CD4-positive, alpha-beta T cell treated with Interleukin-4 for 4 hours (primary cell): Measurements from ENCODE around the gene LIN52.

Experiments
- DNase-seq: peaks from one replicate; pipeline ENCODE4 v3.0.0-alpha.2; 2020

The LIN52 gene

DNA sequence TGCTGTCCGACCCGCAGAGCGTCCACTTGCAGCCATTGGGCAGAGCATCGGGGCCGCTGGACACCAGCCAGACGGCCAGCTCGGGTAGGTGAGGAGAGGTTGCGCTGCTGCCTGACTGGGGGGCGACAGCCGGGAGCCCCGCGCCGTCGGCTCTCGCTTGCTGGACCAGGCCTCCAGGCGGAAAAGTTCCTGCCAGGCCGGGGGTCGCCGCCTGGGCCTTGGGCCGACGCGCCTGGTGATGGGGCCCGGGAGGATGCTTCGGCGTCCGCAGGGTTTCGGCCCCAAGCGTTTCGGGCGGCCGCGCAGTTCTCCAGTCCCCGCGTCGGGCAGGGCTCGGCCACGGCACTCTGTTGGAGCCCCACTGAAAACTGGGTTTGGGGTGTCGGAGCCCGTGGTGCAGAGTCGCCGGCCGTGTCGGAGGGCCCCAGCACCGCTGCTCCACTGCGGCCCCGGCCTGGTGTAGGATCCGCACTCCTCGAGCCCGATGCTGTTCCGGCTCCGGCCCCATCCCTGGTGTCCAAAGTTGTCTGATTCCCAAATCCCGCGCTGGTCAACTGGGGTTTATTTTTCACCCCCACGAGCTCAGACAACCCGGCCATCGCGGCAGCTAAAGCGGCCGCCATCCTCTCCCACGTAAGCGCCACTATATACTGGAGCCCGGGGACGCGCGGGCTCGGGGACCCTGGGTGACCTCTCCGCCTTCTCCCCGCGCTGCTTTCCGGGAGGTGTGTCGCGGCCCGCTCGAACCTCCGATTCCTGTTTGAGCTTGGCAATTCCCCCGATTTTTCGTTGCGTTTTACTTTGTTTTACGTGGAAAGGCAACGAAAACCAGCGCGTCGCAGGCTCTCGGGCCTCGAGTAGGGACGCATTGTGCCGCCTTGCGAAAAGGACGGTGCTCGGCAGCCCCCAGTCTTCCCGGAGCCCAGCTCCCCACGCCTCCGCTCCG lies 155.4 kb downstream of the LIN52 start:
- no peak for DNase-seq

DNA sequence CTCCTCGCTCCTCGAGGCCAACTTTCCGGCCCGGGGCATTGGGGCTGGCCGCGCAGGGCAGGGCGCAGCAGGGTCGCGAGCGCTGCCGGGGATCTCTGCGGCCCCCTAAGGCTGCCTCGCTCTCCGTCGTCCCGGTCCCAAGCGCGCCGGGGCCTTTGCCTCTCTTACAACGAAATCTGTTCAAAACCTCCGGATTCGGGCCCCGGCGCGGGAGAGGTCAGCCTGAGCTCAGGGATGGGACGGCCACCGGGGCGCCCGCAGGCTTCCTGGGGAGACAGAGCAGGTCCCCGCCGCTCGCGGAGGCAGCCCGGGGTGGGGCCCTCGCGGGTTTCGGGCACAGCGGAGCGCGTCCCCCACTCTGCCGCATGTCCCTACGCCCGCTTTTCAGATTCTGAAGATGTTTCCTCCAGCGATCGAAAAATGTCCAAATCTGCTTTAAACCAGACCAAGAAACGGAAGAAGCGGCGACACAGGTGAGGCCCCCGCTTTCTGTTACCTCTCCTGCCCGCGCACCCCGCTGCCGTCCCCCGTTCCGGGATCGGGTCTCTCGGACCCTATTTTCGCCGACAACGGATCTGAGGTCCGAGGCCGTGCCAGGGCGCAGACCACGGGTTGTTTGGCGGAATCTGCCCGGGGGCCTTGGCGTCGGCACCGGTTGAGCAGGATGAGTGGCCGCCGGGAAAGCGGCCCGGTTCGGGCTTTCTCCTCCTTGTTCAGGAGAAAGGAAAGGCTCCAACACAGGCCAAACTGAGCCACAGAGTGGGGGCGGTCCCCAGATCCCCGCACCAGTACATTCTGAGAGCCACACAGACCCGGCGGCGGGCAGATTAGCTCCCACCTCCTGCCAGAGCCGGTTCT lies 156.3 kb downstream of the LIN52 start:
- no peak for DNase-seq

DNA sequence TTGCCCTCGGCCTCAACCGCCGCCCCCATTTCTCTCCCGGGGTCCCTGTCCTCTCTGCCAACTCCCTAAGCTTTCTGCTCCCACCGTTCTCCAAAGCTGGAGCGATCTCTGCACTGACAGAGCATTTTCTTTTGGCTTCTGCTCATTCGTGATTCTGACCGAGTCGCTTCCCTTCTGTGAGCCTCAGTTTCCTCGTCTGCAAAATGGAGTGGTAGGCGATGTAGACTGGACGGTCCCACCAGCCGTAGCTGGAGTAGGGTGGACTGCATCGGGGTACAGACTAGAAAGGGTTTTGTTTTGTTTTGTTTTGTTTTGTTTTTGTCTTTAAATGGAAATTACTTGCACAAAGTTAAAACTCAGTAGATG lies 156.9 kb downstream of the LIN52 start:
- DNase-seq, result no peak

DNA sequence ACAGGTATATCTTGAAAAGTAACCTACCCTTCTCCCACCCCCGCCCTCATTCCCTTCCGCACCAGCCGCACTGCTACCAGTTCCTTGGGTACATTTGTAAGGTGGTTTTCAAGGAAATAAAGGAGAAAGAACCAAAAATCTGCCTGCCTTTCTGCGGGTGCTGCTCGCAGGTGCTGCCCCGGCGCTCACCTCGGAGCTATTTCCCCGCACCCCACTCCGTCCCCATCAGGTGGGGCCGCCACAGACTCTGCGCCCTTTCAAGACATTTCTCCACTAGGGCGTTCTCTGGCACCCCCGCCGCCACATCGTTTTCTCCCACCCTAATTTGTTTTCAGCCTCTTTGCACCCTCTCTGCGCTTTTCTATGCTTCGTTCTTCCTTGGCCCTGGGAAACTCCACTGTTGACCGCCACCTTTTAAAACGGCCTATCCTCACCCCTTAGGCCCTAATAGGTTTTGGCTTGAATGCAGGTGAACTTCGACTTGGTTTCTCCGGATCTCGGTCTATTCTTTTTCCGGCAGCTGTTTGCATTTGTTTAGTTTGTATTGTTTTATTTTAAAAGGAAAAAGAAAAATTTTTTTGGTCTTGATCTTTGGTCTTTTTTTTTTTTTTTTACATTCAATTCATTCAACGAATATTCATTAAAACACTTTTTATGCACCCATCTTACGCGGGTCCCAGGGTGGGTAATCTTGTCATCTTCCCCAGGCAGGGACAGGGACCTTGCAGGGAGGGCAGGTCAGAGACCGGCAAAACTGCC lies 157.4 kb downstream of the LIN52 start:
- no peak for DNase-seq

DNA sequence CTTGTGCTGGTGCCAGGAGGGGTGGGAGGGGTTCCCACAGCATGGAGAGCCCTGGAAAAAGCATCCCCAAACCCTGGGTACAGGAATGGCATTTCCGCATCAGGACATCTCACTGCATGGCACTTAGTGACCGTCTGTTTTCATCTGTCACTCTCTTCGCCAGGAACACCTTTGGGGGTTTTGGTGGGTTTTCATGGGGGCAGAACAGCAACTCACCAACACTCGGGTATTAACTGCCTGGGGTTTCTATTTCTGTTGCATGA lies 158.0 kb downstream of the LIN52 start:
- no peak for DNase-seq

DNA sequence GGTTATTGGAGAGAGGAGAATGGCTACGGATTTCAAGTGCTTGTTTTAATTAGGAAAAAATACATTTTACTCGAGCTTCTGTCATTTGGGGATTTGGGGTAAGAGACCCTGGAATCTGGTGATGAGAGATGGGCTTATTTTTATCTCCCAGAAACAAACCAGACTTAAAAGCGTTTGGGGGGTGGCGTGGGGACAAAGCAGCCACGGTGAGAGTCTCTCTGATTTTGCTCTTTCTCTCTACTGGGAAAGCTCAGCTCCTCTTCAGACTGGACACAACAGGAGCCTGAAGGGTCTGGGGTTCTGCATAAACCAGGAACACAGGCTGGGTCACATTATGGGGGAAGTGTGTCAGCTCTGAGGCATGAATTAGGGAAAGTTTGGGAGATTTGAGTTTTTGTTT lies 158.3 kb downstream of the LIN52 start:
- no peak for DNase-seq

DNA sequence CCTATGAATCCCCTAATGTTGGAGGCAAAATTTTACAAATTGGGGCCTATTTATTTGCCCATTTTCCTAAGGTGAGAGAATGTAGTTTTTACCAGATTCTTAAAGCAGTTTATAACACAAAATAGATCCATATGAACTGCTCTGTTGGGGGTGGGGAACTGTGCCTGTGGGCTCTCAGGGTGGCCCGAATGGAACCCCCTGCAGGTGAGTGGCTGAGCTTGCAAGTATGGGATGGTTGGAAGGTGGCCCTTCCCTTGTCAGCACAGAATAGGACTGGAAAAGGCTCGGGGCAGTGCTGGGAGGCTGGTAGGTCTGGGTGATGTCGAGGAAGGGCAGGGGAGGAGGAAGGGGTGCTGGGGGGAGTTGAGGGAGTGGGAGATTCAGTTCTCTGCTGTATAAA lies 159.4 kb downstream of the LIN52 start:
- DNase-seq, result no peak

DNA sequence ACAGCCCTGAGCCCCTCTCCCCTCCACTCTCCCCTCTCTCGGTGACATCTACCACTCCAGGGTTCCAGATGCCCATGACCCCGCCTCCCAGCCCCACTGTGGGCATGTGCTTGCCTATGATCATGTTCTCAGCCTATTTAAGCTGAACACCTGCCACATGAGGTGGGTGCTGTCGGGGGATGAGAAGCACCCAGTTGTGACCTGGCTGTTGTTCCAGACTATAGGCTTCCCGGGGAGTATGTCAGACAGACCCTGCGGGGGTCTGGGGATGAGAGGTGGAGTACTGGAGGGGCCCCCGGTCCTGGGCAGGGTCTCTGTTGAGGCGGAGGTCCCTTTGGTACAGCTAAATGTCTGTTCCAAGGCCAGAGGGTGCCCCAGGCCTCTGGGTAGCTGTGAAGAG lies 160.5 kb downstream of the LIN52 start:
- no peak for DNase-seq

DNA sequence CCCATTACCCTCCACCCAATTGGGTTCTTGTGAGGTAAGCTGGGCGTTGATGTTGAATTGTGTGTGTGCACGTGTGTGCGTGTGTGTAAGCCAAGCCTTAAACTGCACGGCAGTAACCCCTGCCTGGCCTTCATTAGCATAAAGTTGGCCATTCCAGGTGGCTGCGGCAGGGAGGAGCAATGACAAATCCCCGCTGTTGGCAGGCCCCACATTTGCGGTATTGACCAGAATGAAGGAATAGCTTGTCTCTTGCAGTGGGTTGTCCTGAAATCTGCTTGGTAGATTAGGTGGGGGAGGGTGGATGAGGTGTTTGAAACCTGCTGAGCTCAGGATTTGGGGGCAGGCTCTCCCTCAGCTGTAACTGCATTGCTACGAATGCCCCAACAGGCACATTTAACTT lies 161.8 kb downstream of the LIN52 start:
- DNase-seq, result no peak

DNA sequence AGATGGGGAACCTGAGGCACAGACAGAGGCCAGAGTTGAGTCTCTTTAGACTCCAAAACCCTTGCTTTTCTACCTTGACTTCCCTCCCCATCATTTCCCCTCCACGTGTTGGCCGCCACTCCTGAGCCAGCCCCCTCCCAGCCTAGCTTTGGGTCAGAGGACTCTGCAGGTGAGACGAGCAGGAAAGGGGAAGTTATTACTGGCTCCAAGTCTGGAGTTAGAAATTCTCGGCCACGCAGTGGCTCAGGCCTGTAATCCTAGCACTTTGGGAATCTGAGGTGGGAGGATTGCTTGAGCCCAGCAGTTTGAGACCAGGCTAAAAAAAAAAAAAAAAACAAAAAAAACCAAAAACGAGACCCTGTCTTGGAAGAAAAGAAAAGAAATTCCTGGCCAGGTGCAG lies 163.3 kb downstream of the LIN52 start:
- no peak for DNase-seq

DNA sequence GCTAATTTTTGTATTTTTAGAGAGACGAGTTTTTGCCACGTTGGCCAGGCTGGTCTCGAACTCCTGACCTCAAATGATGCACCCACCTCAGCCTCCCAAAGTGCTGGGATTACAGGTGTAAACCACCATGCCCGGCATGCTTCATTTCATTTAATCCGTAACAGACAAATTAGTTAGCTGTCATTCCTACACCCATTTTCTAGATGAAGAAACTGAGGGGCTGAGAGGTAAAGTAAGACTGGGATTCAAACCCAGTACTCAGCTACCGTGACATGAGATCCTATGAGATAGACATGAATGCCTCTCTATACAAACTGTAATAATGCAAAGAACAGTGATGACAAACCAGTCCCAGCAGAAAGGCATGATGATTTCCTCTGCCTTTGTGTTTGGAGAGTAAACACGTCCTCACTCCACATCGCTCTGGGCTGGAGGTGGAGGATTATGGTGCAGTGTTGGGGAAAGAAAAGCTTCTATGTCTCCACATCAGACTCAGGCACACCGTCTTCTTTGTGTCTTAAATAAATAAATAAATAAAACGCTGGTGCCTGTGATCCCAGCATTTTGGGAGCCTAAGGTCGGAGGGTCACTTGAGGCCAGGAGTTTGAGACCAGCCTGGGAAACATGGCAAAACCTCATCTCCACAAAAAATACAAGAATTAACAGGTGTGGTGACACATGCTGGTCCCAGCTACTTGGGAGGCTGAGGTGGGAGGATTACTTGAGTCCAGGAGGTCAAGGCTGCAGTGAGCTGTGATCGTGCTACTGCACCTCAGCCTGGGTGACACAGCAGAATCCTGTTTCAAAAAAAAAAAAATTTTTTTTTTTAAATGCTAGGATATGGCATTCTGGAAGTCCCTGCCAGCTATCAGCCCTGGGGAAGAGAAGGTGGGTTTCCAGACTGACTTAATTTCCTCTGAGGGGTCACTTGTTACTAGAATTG lies 164.9 kb downstream of the LIN52 start:
- DNase-seq, result no peak
